Measurements from ENCODE around the gene ENTPD1.

The ENTPD1 gene

DNA sequence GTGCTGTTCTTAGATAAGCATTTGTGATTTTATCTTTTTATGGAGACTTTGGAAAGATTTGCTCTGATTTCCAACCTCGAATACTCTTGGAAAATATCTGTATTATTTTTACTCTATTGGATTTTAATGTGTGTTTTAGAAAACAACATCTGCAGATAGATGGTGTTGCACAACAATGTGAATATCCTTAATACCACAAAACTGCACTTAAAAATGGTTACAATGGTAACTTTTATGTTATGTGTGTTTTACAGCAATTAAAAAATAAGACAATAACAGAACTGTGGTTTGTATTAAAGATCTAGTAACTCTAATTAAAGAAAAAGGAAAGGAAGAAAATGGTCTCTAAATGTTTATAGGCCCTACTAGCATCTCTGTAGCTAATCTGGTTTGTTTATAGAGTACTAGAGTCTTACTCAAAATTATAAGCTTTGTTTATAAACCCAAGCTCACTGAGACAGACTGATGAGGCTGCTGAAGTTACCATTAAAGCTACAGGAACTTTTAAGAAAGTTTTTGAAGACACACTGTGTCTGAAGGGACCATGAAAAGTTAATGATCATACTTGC is 77.2 kb downstream of the ENTPD1 start:
- no peak for DNase-seq

- DNase-seq = no peak
These were observed 78.4 kb downstream of the ENTPD1 start for GRCh38 chr10:95834406-95834805.

DNA sequence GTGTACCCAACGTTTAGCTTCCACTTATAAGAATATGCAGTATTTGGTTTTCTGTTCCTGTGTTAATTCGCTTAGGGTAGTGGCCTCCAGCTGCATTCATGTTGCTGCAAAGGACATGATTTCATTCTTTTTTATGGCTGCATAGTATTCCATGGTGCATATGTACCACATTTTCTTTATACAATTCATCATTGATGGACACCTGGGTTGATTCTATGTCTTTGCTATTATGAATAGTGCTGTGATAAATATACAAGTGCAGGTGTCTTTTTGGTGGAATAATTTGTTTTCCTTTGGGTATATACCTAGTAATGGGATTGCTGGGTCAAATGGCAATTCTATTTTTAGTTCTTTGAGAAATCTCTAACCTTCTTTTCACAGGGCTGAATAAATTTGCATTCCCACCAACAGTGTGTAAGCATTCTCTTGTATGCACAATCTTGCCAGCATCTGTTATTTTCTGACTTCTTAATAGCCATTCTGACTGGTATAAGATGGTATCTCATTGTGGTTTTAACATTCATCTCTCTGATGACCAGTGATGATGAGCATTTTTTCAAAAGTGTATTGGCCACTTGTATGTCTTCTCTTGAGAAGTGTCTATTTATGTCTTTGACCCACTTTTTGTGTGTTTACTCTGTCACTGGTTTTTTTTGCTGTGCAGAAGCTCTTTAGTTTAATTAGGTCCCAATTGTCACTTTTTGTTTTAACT is 79.3 kb downstream of the ENTPD1 start:
- DNase-seq = no peak

DNA sequence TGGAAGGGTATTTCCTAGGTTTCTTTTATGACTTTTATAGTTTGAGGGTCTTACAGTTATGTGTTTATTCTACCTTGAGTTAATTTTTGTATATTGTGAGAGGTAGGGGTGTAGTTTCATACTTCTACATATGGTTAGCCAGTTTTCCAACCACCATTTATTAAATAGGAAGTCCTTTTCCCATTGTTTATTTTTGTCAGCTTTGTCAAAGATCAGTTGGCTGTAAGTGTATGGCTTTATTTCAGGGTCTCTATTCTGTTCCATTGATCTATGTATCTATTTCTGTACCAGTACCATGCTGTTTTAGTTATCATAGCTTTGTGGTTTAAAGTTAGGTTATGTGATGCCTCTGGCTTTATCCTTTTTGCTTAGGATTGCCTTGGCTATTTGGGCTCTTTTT is 79.9 kb downstream of the ENTPD1 start:
- no peak for DNase-seq

GRCh38 chr10:95836610-95837355 is 80.8 kb downstream of the ENTPD1 start:
- DNase-seq = no peak

DNA sequence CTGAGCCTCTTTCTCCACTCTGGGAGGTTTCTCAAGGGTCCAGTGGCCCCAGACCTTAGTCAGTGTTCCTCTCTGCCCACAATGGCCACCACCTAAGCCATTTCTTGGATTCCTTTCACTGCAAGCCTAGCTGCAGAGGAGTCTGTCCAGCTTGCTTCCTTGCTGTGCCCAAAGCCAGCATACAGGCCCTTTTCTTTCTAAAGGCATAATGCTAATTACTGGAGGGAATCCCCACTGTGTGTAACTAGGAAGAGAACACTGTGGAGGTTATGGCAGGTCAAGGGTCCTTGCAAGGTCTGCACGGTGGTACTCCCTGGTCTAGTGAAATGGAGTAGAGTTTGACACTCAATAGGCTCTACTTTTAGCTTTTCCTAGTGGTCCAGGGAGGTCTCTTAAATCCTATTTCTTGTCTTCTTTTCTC is 81.4 kb downstream of the ENTPD1 start:
- DNase-seq = no peak

- no peak for DNase-seq
These were observed 81.8 kb downstream of the ENTPD1 start for GRCh38 chr10:95837783-95838182.

DNA sequence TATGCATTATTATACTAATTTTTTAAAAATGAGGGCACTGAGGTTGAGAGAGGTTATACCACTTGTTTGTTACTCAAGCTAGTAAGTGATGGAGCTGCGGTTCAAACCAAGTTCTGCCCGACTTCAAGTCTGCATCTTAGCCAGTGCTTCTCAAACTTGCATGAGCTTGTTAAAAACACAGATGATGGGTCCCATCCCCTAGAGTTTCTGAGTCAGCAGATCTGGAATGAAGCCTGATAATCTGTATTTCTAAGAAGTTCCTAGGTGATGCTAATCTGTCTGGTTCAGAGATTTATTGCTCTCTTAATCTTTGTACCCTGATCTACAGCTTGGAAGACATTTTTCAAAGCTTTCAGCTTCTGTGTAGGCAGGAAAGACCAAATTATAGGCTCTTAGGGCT is 84.2 kb downstream of the ENTPD1 start:
- DNase-seq = no peak

DNA sequence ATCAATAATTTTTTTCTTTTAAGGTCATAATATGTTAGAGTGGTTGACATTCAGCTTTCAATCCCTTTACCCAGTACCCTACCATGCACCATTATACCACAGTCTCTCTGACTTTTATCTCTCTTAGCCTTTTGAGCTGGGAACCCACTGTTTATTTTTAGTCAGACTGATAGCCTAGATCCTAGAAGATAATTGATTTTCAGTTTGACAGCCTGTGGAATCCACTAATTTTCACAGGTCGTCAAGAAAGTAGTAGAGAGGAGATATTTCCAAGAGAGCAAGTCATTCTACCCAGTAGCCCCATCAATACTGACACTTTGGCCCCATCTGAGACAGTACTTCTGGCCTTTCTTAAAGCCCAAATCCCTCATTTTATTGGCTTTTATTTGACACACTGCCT is 84.7 kb downstream of the ENTPD1 start:
- no peak for DNase-seq

GRCh38 chr10:95841661-95842498 is 85.9 kb downstream of the ENTPD1 start:
- no peak for DNase-seq

DNA sequence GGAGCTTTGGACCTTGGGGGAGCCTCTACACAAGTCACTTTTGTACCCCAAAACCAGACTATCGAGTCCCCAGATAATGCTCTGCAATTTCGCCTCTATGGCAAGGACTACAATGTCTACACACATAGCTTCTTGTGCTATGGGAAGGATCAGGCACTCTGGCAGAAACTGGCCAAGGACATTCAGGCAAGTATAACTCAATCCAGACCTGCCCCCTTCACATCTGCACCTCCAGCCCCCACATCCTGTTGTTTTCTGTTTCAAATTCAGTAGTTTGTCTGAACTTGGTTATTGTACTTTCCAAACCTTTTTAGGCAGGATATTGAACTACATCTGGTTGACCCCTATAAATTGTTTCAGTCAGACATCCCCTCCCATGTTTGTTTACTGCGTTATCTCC is 89.4 kb downstream of the ENTPD1 start:
- no peak for DNase-seq

GRCh38 chr10:95847007-95847406 is 91.0 kb downstream of the ENTPD1 start:
- no peak for DNase-seq

GRCh38 chr10:95848841-95849240 is 92.9 kb downstream of the ENTPD1 start:
- DNase-seq = no peak

DNA sequence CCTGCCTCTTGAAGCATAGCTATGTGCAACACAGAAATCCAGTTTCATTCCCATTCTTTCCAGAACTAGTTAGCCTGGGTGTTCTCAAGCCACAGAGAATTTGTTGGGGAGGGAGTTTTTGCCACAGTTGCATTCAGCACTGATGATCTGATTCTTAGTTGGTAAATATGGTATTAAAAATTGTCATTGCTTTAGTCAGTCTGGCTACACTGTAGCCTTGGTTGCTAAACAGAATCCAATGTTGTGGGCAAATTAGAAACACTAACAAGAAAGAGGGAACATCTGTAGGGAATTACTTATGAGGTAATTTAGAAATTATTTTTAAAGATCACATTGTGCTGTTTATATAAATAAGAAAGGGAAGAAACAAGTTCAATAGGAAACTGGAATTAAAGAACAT is 94.8 kb downstream of the ENTPD1 start:
- DNase-seq = no peak

DNA sequence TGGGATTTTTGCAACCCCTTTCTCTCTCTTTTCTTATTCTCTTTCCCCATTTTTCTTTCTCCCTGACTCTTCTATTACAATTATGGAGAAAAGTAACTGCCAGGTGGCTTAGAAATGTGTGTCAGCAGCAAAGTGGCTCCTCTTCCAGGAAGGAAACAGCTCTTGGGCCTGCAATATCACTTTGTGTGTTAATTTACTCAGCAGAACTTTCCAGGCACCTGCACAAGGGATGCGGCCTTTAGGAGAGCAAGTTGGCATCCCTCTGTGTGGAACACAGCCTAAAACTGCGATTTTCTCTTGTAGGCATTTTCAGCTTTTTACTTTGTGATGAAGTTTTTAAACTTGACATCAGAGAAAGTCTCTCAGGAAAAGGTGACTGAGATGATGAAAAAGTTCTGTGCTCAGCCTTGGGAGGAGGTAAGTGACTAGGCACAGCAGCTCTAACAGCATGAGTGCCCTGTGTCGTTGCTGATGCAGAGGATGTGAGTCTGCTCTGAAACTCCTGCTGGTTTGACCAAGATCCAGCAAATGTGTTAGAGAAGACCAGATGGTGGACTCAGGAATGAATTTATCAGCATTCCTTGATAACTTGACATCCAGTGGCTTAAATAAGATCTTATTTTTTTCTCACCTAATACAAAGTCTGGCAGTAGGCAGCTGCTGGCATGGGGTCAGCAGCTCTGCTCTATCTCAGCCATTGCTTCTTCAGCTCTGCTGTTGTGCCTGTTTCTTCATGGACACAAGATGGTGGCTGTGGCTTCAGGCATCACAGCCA is 104.4 kb downstream of the ENTPD1 start:
- DNase-seq = no peak

GRCh38 chr10:95861386-95861785 is 105.4 kb downstream of the ENTPD1 start:
- DNase-seq = no peak

GRCh38 chr10:95864906-95865813 is 109.2 kb downstream of the ENTPD1 start:
- no peak for DNase-seq

DNA sequence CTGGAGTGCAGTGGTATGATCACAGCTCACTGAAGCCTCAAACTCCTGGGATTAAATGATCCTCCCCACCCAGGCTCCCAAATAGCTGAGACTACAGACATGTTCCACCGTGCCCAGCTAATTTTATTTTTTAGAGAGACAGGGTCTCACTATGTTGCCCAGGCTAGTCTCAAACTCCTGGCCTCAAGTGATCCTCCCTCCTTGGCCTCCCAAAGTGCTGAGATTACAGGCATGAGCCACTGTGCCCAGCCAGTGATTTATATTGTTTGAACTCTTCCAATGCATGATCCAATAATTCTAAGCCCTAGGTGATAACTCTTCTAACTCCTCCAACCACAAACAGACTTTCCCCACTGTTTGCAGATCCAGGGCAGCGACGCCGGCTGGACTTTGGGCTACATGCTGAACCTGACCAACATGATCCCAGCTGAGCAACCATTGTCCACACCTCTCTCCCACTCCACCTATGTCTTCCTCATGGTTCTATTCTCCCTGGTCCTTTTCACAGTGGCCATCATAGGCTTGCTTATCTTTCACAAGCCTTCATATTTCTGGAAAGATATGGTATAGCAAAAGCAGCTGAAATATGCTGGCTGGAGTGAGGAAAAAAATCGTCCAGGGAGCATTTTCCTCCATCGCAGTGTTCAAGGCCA is 110.0 kb downstream of the ENTPD1 start:
- no peak for DNase-seq

DNA sequence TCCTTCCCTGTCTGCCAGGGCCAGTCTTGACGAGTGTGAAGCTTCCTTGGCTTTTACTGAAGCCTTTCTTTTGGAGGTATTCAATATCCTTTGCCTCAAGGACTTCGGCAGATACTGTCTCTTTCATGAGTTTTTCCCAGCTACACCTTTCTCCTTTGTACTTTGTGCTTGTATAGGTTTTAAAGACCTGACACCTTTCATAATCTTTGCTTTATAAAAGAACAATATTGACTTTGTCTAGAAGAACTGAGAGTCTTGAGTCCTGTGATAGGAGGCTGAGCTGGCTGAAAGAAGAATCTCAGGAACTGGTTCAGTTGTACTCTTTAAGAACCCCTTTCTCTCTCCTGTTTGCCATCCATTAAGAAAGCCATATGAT is 110.5 kb downstream of the ENTPD1 start:
- no peak for DNase-seq

- DNase-seq = no peak
These were observed 111.9 kb downstream of the ENTPD1 start for GRCh38 chr10:95867866-95868265.

- no peak for DNase-seq
These were observed 116.3 kb downstream of the ENTPD1 start for GRCh38 chr10:95872158-95872711.
